SK-N-MC (cell line): Measurements from ENCODE around the gene APOM.

Source experiments
- EZH2 ChIP-seq: fragments of 200-600 bp; sonication (generic); IDR thresholded peaks from one replicate; pipeline ENCODE4 v1.6.1; 2017; ENCODE audit warnings: antibody characterized with exemption
- FOXP2 ChIP-seq: optimal IDR thresholded peaks from 2 replicates; pipeline ENCODE3; 2011; ENCODE audit warnings: mild to moderate bottlenecking, moderate library complexity; ENCODE audit not compliant: insufficient read depth; ENCODE audit errors: extremely low read length, control extremely low read depth
- POLR2AphosphoS5 ChIP-seq: IDR thresholded peaks from 2 replicates; pipeline ENCODE4 v1.6.1; 2012; ENCODE audit warnings: mild to moderate bottlenecking, low read depth, low read length, borderline replicate concordance

GRCh38 chr6:31707701-31708100 lies 52.0 kb downstream of the APOM start:
- TF ChIP-seq EZH2 (no peak), POLR2AphosphoS5 (no peak), FOXP2 (no peak)
